HG02973 (cell line): Measurements from ENCODE around the gene B4GALT6.

ENCODE experiments used
- ATAC-seq: cut with Tn5 transposase; IDR thresholded peaks from one replicate; pipeline ENCODE4 v1.9.1; 2021; ENCODE audit warnings: moderate library complexity; ENCODE audit not compliant: unreplicated experiment

The B4GALT6 gene

GRCh38 chr18:31634331-31634713 lies 50.1 kb downstream of the B4GALT6 start:
- peak; percentile 97 for ATAC-seq

GRCh38 chr18:31633392-31634330 lies 50.7 kb downstream of the B4GALT6 start:
- no peak for ATAC-seq

GRCh38 chr18:31632356-31632755 lies 52.0 kb downstream of the B4GALT6 start:
- ATAC-seq = no peak

GRCh38 chr18:31631526-31631925 lies 52.9 kb downstream of the B4GALT6 start:
- no peak for ATAC-seq

- no peak for ATAC-seq
Observed at GRCh38 chr18:31630549-31630948, 53.8 kb downstream of the B4GALT6 start.

GRCh38 chr18:31626409-31626808 lies 58.0 kb downstream of the B4GALT6 start:
- no peak for ATAC-seq

- ATAC-seq = no peak
Observed at GRCh38 chr18:31624892-31625640, 59.3 kb downstream of the B4GALT6 start.

- no peak for ATAC-seq
Observed at GRCh38 chr18:31619291-31619690, 65.1 kb downstream of the B4GALT6 start.

- ATAC-seq = no peak
Observed at GRCh38 chr18:31618801-31619200, 65.6 kb downstream of the B4GALT6 start.

GRCh38 chr18:31617031-31617717 lies 67.2 kb downstream of the B4GALT6 start:
- no peak for ATAC-seq

- ATAC-seq = no peak
Observed at GRCh38 chr18:31616586-31616985, 67.8 kb downstream of the B4GALT6 start.

- no peak for ATAC-seq
Observed at GRCh38 chr18:31614044-31614443, 70.3 kb downstream of the B4GALT6 start.

GRCh38 chr18:31612124-31612523 lies 72.3 kb downstream of the B4GALT6 start:
- ATAC-seq = no peak

- no peak for ATAC-seq
Observed at GRCh38 chr18:31611511-31611910, 72.9 kb downstream of the B4GALT6 start.

GRCh38 chr18:31610286-31611205 lies 73.8 kb downstream of the B4GALT6 start:
- ATAC-seq = no peak

GRCh38 chr18:31609886-31610285 lies 74.5 kb downstream of the B4GALT6 start:
- ATAC-seq = no peak

- ATAC-seq = no peak
Observed at GRCh38 chr18:31607384-31607783, 77.0 kb downstream of the B4GALT6 start.

GRCh38 chr18:31606265-31606664 lies 78.1 kb downstream of the B4GALT6 start:
- no peak for ATAC-seq

- no peak for ATAC-seq
Observed at GRCh38 chr18:31603315-31603714, 81.1 kb downstream of the B4GALT6 start.

- ATAC-seq = no peak
Observed at GRCh38 chr18:31598021-31598805, 86.2 kb downstream of the B4GALT6 start.
